Activated T-helper 1 cell treated with anti-CD3 and anti-CD28 coated beads, Interleukin-12 subunit alpha, Interleukin-12 subunit beta, Interleukin-2, Interleukin-4 antibody, amounts not matched to agents 30 ng/mL and 10 ng/mL and 1 ng/mL, durations not matched to agents 14 hours and 24 hours and 36 hours (primary cell): Measurements from ENCODE around the gene S100P. TPM values are rescaled to one million over a fixed set of nuclear protein-coding genes. Genes with fewer than 3 reads are reported as not detected.
"Not testable (repeated sequence)": the region's sequence is repeated elsewhere in the genome, so short reads cannot be mapped to it uniquely, and the experiment has no call there.

Experiments
- DNase-seq: peaks from one replicate; pipeline ENCODE4 v3.0.0; 2021; ENCODE audit warnings: low spot score
- H3K27ac Mint-ChIP-seq: one replicate; pipeline ENCODE4 v1.8.0; 2021; ENCODE audit warnings: mild to moderate bottlenecking, mixed read lengths
- H3K27me3 Mint-ChIP-seq: one replicate; pipeline ENCODE4 v1.8.0; 2022; ENCODE audit warnings: mild to moderate bottlenecking, moderate library complexity, mixed read lengths; ENCODE audit not compliant: insufficient read depth
- H3K36me3 Mint-ChIP-seq: one replicate; pipeline ENCODE4 v1.8.0; 2021; ENCODE audit warnings: low read depth, mixed read lengths
- H3K4me1 Mint-ChIP-seq: one replicate; pipeline ENCODE4 v1.8.0; 2021; ENCODE audit warnings: low read depth, mixed read lengths
- H3K4me3 Mint-ChIP-seq: one replicate; pipeline ENCODE4 v1.8.0; 2021; ENCODE audit warnings: mild to moderate bottlenecking, moderate library complexity, mixed read lengths
- H3K9me3 Mint-ChIP-seq: one replicate; pipeline ENCODE4 v1.8.0; 2021; ENCODE audit warnings: mixed read lengths
- intact Hi-C: fragments of 100-400 bp; cut with micrococcal nuclease; formaldehyde crosslinking; loops from one replicate; pipeline ENCODE4 v1.15.1; 2024
- total RNA-seq: library from RNA; stranded (reverse); gene quantifications from 2 replicates; pipeline ENCODE4 v1.2.3, GENCODE V29; 2022

The S100P gene
- total RNA-seq, 1 donor from 2014 or later, result 1.7 TPM

- Mint-ChIP-seq H3K9me3 (no peaks in the 10 kb centered on the region), H3K4me1 (peaks cover 6% of the 10 kb centered on the region), H3K27me3 (no peaks in the 10 kb centered on the region), H3K4me3 (no peak overlapping the region), H3K27ac (no peak overlapping the region), H3K36me3 (no peaks in the 10 kb centered on the region)
- no peak for DNase-seq
- intact Hi-C loops, result no loop called here
These were observed 30.9 kb downstream of the S100P start for GRCh38 chr4:6724421-6725111.

GRCh38 chr4:6725427-6725961 is 31.8 kb downstream of the S100P start:
- H3K27ac Mint-ChIP-seq, H3K4me3 Mint-ChIP-seq, H3K4me1 Mint-ChIP-seq, H3K9me3 Mint-ChIP-seq, intact Hi-C loops, H3K27me3 Mint-ChIP-seq, DNase-seq, H3K36me3 Mint-ChIP-seq: not testable (repeated sequence)

- no peak for DNase-seq
- H3K4me1 Mint-ChIP-seq, result peaks cover 6% of the 10 kb centered on the region
- no peaks in the 10 kb centered on the region for H3K27me3 Mint-ChIP-seq
- H3K4me3 Mint-ChIP-seq, result no peak overlapping the region
- no peaks in the 10 kb centered on the region for H3K36me3 Mint-ChIP-seq
- intact Hi-C loops, result no loop called here
- no peaks in the 10 kb centered on the region for H3K9me3 Mint-ChIP-seq
- H3K27ac Mint-ChIP-seq, result no peak overlapping the region
These were observed 33.6 kb downstream of the S100P start for GRCh38 chr4:6727081-6727942.

GRCh38 chr4:6727943-6728250 is 34.2 kb downstream of the S100P start:
- no peak overlapping the region for H3K4me3 Mint-ChIP-seq

GRCh38 chr4:6728320-6729029 is 34.8 kb downstream of the S100P start:
- intact Hi-C loops, result no loop called here
- peaks cover 6% of the 10 kb centered on the region for H3K4me1 Mint-ChIP-seq
- no peaks in the 10 kb centered on the region for H3K36me3 Mint-ChIP-seq
- no peaks in the 10 kb centered on the region for H3K27me3 Mint-ChIP-seq
- no peak for DNase-seq
- no peak overlapping the region for H3K27ac Mint-ChIP-seq
- no peak overlapping the region for H3K4me3 Mint-ChIP-seq
- H3K9me3 Mint-ChIP-seq, result no peaks in the 10 kb centered on the region

More at GRCh38 chr4:6727943-6728250, 34.2 kb downstream of the S100P start:
- no peak overlapping the region for H3K27ac Mint-ChIP-seq
- H3K9me3 Mint-ChIP-seq, result no peaks in the 10 kb centered on the region
- peaks cover 6% of the 10 kb centered on the region for H3K4me1 Mint-ChIP-seq
- no peaks in the 10 kb centered on the region for H3K27me3 Mint-ChIP-seq
- no peaks in the 10 kb centered on the region for H3K36me3 Mint-ChIP-seq
- intact Hi-C loops, result no loop called here
- DNase-seq, result no peak

GRCh38 chr4:6730603-6731317 is 37.1 kb downstream of the S100P start:
- no peak overlapping the region for H3K27ac Mint-ChIP-seq
- no peaks in the 10 kb centered on the region for H3K9me3 Mint-ChIP-seq
- H3K4me1 Mint-ChIP-seq, result peaks cover 6% of the 10 kb centered on the region
- H3K36me3 Mint-ChIP-seq, result no peaks in the 10 kb centered on the region
- no peak for DNase-seq
- H3K27me3 Mint-ChIP-seq, result no peaks in the 10 kb centered on the region
- intact Hi-C loops, result no loop called here
- no peak overlapping the region for H3K4me3 Mint-ChIP-seq

GRCh38 chr4:6731318-6731675 is 37.6 kb downstream of the S100P start:
- Mint-ChIP-seq H3K4me1 (peaks cover 6% of the 10 kb centered on the region), H3K4me3 (no peak overlapping the region), H3K27ac (no peak overlapping the region), H3K36me3 (no peaks in the 10 kb centered on the region), H3K9me3 (no peaks in the 10 kb centered on the region), H3K27me3 (no peaks in the 10 kb centered on the region)
- intact Hi-C loops, result no loop called here
- no peak for DNase-seq

- intact Hi-C loops, result no loop called here
- Mint-ChIP-seq H3K36me3 (no peaks in the 10 kb centered on the region), H3K4me3 (no peak overlapping the region), H3K9me3 (no peaks in the 10 kb centered on the region), H3K4me1 (peaks cover 6% of the 10 kb centered on the region), H3K27me3 (no peaks in the 10 kb centered on the region), H3K27ac (no peak overlapping the region)
- DNase-seq, result no peak
These were observed 38.1 kb downstream of the S100P start for GRCh38 chr4:6731780-6732179.

- intact Hi-C loops, result no loop called here
These were observed 39.0 kb downstream of the S100P start for GRCh38 chr4:6732441-6733357.

GRCh38 chr4:6733358-6734164 is 39.9 kb downstream of the S100P start:
- H3K9me3 Mint-ChIP-seq, result no peaks in the 10 kb centered on the region
- H3K36me3 Mint-ChIP-seq, result no peaks in the 10 kb centered on the region
- no peaks in the 10 kb centered on the region for H3K4me1 Mint-ChIP-seq
- no peak overlapping the region for H3K4me3 Mint-ChIP-seq
- no peak for DNase-seq
- H3K27ac Mint-ChIP-seq, result no peak overlapping the region
- H3K27me3 Mint-ChIP-seq, result peaks cover 5% of the 10 kb centered on the region
- intact Hi-C loops, result no loop called here

More at GRCh38 chr4:6732441-6733357, 39.0 kb downstream of the S100P start:
- Mint-ChIP-seq H3K4me3 (no peak overlapping the region), H3K36me3 (no peaks in the 10 kb centered on the region), H3K9me3 (no peaks in the 10 kb centered on the region), H3K27me3 (no peaks in the 10 kb centered on the region), H3K27ac (no peak overlapping the region), H3K4me1 (peaks cover 6% of the 10 kb centered on the region)
- DNase-seq, result no peak

- Mint-ChIP-seq H3K9me3 (no peaks in the 10 kb centered on the region), H3K27me3 (peaks cover 5% of the 10 kb centered on the region), H3K4me1 (no peaks in the 10 kb centered on the region), H3K36me3 (no peaks in the 10 kb centered on the region), H3K27ac (no peak overlapping the region), H3K4me3 (no peak overlapping the region)
- DNase-seq, result no peak
- intact Hi-C loops, result no loop called here
These were observed 40.6 kb downstream of the S100P start for GRCh38 chr4:6734165-6734786.
